Measurements from ENCODE around the gene SMIM29.
A peak's percentile ranks its signal among the peaks of the same experiment; 100 is the strongest.

DNA sequence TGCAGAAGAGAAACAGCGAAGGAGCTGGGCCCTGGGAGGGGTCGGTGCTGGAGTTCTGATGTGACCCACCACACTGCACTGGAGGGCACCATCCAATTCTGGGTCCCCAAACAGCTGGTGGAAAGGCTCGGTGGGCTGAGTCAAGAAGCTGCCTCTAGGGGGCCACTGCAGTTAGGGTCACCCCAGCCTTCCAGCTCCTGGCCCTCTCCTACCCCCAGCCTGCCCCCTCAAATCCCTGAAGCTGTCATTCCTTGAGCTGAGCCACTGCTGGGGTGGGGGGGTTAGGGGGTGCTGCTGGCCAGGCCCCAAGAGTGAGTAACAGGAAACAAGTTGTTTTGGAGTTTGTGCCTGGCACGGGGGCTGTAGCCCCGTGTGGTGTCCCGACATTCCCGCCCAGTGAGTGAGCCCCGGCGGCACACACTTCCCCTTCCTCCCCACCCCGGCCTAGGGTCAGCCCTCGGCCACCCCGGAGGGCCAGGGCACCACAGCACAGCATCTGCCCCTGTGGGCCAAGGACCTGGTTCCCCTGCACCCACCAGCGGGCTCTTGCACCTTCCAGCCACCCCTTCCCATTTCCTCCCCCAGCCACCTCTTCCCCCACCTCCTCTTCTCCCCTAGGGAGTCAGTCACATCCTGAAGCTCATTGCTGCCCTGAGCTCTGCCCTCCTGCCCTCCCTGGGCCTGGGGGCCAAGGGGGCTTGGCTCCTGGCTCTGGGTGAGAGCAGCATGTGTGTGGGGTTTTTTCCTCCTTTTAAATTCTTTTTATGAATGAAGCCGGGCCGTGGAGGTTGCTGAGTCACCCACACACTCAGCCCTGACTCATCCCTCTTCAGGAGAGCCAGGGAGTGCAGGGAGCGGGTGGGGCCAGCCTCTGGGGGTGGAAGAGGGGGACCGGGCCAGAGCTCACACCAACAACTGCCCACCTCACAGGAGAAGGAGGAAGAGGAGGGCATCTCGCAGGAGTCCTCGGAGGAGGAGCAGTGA, 4.6 kb downstream of the SMIM29 start:
- TF ChIP-seq, protein P1, sequence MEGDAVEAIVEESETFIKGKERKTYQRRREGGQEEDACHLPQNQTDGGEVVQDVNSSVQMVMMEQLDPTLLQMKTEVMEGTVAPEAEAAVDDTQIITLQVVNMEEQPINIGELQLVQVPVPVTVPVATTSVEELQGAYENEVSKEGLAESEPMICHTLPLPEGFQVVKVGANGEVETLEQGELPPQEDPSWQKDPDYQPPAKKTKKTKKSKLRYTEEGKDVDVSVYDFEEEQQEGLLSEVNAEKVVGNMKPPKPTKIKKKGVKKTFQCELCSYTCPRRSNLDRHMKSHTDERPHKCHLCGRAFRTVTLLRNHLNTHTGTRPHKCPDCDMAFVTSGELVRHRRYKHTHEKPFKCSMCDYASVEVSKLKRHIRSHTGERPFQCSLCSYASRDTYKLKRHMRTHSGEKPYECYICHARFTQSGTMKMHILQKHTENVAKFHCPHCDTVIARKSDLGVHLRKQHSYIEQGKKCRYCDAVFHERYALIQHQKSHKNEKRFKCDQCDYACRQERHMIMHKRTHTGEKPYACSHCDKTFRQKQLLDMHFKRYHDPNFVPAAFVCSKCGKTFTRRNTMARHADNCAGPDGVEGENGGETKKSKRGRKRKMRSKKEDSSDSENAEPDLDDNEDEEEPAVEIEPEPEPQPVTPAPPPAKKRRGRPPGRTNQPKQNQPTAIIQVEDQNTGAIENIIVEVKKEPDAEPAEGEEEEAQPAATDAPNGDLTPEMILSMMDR (IDR thresholded peaks at IDR 0.05), result peak in 2 of 4 experiments; percentile 6 to 17
- TF ChIP-seq POLR2A (IDR thresholded peaks at IDR 0.05), result no peak
